ENCODE measurements around the gene MAP7D3.

The MAP7D3 gene

GRCh38 chrX:136262812-136263315 is 11.7 kb upstream of the MAP7D3 start:
- no peak for DNase-seq (ENCODE audit: low spot score)
- in situ Hi-C loops (cut with MboI; ENCODE audit: low sequenced_read_pairs, unreplicated experiment): loop anchor here (25.0 kb wide), 1 partner anchor 226 kb away; no protein-coding TSS in a partner anchor
- no peak for TF ChIP-seq CTCF (IDR thresholded peaks at IDR 0.05; ENCODE audit: borderline replicate concordance, control extremely low read depth, extremely low read depth, insufficient read depth, missing control alignments)

- TF ChIP-seq CTCF (IDR thresholded peaks at IDR 0.05; ENCODE audit: borderline replicate concordance, control extremely low read depth, extremely low read depth, insufficient read depth, missing control alignments): no peak
- in situ Hi-C loops (cut with MboI; ENCODE audit: low sequenced_read_pairs, unreplicated experiment): loop anchor here (25.0 kb wide), 1 partner anchor 225 kb away; no protein-coding TSS in a partner anchor
- no peak for DNase-seq (ENCODE audit: low spot score)
These were observed 11.0 kb upstream of the MAP7D3 start for GRCh38 chrX:136262243-136262642.

- in situ Hi-C loops (cut with MboI; ENCODE audit: low sequenced_read_pairs, unreplicated experiment): loop anchor here (25.0 kb wide), 1 partner anchor 224 kb away; no protein-coding TSS in a partner anchor
- DNase-seq (ENCODE audit: low spot score): no peak
- no peak for TF ChIP-seq CTCF (IDR thresholded peaks at IDR 0.05; ENCODE audit: borderline replicate concordance, control extremely low read depth, extremely low read depth, insufficient read depth, missing control alignments)
These were observed 10.1 kb upstream of the MAP7D3 start for GRCh38 chrX:136261321-136261720.

GRCh38 chrX:136260776-136261175 is 9.6 kb upstream of the MAP7D3 start:
- no peak for TF ChIP-seq CTCF (IDR thresholded peaks at IDR 0.05; ENCODE audit: borderline replicate concordance, control extremely low read depth, extremely low read depth, insufficient read depth, missing control alignments)
- DNase-seq (ENCODE audit: low spot score): no peak
- in situ Hi-C loops (cut with MboI; ENCODE audit: low sequenced_read_pairs, unreplicated experiment): loop anchor here (25.0 kb wide), 1 partner anchor 223 kb away; no protein-coding TSS in a partner anchor

- in situ Hi-C loops (cut with MboI; ENCODE audit: low sequenced_read_pairs, unreplicated experiment): loop anchor here (25.0 kb wide), 1 partner anchor 222 kb away; no protein-coding TSS in a partner anchor
- no peak for DNase-seq (ENCODE audit: low spot score)
- no peak for TF ChIP-seq CTCF (IDR thresholded peaks at IDR 0.05; ENCODE audit: borderline replicate concordance, control extremely low read depth, extremely low read depth, insufficient read depth, missing control alignments)
These were observed 8.3 kb upstream of the MAP7D3 start for GRCh38 chrX:136259543-136259942.

- in situ Hi-C loops (cut with MboI; ENCODE audit: low sequenced_read_pairs, unreplicated experiment): loop anchor here (25.0 kb wide), 1 partner anchor 222 kb away; no protein-coding TSS in a partner anchor
- no peak for TF ChIP-seq CTCF (IDR thresholded peaks at IDR 0.05; ENCODE audit: borderline replicate concordance, control extremely low read depth, extremely low read depth, insufficient read depth, missing control alignments)
- DNase-seq (ENCODE audit: low spot score): no peak
These were observed 7.8 kb upstream of the MAP7D3 start for GRCh38 chrX:136258951-136259350.
